Kasumi-1 (cell line): Measurements from ENCODE around the gene SEC23IP.
"Not testable (repeated sequence)": the region's sequence is repeated elsewhere in the genome, so short reads cannot be mapped to it uniquely, and the experiment has no call there.

Experiments
- DNase-seq, 2 experiments: peaks; one replicate each; lab custom pipeline; 2025; lab: John Stamatoyannopoulos, UW

SEC23IP gene

DNA sequence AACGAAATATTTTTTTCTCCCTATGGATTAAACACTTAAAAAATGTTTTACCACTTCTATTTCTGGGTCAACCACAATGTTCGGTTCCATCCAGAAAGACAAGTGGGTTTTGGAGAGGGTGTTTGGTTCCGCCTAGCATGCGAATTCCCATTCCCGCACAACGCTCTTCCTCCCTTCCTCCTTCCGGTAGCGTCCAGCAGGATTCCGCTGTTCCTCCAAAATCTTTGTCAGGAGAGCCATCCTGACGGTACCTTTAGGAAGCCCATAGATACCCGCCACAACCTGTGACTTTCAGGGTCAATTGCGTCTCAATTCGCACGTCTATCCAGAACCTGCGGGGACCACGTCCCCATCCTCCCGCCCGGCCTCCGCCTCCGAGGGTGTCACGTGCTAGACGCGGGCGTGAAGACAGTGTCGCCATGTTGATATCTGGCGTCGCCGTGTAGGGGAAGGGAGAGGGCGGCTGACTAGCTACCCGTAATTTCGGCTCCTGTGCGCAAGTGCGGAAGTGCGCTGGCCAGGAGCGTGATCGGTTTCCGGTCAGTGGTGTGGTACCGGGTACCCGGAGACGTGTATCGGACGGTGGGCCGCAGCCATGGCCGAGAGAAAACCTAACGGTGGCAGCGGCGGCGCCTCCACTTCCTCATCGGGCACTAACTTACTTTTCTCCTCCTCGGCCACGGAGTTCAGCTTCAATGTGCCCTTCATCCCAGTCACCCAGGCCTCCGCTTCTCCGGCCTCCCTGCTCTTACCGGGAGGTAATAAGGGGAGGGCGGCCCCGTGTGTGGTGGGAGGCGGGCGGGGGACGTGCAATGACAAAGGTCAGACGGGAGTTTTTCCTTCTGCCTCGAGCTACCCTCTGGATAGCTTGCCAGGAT lies at the start of gene SEC23IP:
SEC23IP (plus strand) TSS at position 543 of the 878 bp plus-strand sequence; CDS start at position 596, 53 bp downstream.
- DNase-seq = peak; percentile 97 to 98

DNA sequence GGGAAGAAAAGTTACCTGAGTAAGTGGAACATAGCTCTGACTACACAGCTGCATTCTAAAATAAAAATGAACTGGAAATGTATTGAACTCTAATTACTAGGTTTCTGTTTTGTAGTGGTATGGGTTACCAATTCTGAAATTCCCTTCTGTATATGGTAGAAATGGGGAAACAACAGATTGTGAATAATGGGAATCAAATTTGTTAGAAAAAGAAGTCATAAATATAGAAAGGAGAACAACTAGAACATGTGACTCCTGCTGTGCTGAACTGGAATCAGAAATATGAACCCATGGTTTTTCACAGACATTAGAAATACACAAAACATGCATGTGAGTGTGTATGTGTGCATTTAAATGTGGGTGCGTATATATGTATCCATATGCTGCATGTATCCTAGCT lies 46.9 kb upstream of the SEC23IP start:
- peak; percentile 50 to 76 for DNase-seq

DNA sequence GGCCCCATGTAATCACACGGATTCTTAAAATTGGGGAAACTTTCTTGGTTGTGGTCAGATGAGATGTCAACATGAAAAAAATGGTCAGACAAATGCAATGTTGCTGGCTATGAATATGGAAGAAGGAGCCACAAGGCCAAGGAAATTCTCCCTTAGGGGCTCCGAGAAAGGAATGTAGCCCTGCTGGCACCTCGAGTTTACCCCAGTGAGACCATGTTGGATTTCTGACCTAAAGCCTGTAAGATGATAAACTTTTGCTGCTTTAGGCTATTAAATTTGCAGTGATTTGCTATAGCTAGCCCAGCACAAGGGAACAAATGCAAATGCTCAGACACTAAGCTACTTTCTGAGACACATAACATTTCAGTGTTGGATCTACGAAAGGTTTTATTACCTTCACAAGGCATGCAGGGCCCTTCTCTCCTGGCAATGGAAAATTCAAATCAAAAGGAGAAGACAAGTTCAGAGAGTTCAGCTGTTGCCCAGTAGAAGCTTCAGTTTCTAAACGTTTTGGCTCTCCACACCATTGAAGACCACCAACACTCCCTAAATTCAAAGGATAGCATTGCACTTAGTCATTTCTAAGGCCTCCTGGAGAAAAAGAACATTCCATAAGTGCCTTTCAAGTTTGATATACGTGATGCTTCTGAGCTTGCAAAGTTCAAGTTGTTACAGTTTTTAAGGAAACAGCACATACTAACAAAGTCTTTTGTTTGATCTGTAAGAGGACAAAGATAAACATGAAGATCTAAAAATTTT lies 43.3 kb upstream of the SEC23IP start:
- no peak for DNase-seq

DNA sequence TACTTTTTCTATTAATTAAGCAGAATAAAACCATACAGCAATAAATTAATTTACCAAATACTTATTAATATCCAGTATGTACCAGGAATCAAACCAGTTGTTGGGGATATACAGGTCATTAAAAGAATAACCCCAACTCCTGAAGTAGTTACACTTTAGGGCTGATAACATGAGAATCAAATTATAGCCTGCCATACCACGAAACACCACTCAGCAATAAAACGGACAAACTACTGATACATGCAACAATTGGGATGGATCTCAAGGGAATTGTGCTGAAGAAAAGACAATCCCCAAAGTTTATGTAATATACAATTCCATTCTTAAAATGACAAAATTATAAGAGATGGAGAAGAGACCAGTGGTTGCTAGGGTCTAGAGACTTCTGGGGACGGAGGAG lies 42.6 kb upstream of the SEC23IP start:
- DNase-seq = no peak

DNA sequence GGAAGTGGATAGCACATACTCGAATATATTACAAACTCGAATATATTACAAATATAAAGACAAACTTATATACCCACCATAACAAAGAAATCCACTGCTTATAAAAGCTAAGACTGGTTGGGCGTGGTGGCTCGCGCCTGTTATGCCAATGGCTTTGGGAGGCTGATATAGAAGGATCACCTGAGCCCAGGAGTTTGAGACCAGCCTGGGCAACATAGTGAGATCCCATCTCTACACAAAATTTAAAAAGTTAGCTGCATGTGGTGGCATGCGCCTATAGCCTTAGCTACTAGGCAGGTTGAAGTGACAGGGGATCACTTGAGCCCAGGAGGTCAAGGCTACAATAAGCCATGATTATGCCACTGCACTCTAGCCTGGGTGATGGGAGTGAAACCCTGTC lies 40.3 kb upstream of the SEC23IP start:
- no peak for DNase-seq

DNA sequence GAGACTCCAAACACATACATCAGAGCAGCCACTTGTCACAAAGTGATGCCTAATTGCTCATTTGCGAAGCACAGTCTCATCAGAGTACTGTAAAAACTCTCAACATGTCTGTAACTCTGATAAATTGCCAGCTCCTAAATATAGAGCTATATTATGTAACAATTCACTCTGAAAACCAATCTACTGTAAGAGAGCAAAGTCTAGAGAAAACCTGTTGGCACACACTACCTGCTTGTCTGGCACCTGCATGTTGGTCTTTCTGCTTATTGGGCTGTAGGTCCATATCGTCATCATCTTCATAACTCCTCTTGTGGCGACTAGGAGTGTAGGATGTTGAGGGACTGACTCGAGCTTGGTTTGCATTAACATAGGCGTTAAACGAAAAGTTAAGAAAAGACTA lies 39.7 kb upstream of the SEC23IP start:
- DNase-seq = no peak

DNA sequence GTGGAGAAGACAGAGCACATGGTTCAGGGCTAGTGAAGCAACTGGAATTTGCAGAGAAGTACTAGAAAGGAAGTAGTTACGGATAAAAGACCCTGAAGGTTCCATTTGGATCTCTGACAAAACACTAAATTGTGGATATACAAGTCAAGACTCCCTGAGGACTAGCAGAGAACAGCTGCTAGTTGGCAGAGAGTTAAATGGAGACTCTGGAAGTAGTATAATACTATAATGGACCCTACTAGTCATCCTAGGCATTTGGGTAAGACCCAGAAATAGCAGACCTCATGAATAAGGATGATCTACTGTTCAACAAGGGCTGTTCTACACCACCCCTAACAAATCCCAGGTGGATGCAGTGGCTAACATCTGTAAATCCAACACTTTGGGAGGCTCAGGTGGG lies 39.0 kb upstream of the SEC23IP start:
- DNase-seq = no peak

DNA sequence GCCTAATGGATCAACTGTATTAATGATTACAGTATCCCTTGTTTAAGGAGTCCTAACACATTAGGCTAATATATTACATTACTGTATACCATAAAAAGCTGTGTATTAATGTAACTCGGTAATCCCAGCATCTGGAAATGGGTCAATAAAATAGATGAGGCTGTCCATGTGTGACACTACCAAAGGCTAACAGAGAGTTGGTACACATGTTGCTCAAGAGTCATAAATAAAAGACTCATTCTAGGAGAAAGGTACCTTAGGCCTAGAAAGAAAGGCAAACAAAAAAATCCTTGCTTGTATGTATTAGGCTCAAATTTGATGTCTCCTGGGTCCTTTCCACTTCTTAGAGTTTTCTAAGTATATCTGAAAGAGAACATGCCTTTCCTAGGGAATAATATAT lies 34.5 kb upstream of the SEC23IP start:
- no peak for DNase-seq

DNA sequence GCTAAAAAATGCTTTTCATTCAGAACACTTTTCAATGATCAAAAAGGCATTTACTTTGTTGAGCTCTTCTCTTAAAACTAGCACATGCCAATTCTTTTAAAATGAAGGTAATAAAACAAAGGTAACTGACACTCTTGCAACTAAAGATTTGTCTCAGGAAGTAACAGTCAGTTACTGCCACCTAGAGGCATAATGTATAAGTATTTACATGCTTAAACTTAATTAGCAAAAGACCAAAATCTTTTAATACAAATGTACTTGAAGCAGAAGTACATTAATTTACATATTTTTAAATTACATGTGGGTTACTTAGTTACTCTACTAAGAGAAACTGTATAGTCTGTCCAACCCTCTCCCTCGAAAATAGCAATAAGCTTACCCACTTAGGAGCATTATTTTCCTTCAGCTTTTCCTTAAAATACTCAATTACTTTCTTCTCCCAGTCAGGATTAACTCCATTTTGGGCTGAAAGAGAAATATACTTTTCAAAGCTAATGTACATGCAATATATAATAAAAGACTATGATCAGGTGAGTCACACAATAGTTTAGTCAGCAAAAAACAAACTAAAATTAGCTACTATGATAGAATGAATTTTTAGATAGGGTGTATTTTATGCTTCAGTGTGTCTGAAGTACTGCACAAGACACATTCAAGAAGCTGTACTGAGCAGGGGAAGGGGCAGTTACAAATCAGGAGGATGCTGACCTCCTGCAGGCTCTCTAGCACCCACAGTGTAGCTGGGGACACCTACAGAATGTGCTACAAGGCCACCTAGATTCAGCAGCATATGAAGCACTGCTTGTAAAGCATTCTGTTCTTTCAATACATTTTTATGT lies 32.9 kb upstream of the SEC23IP start:
- DNase-seq = peak; percentile 75 to 87

DNA sequence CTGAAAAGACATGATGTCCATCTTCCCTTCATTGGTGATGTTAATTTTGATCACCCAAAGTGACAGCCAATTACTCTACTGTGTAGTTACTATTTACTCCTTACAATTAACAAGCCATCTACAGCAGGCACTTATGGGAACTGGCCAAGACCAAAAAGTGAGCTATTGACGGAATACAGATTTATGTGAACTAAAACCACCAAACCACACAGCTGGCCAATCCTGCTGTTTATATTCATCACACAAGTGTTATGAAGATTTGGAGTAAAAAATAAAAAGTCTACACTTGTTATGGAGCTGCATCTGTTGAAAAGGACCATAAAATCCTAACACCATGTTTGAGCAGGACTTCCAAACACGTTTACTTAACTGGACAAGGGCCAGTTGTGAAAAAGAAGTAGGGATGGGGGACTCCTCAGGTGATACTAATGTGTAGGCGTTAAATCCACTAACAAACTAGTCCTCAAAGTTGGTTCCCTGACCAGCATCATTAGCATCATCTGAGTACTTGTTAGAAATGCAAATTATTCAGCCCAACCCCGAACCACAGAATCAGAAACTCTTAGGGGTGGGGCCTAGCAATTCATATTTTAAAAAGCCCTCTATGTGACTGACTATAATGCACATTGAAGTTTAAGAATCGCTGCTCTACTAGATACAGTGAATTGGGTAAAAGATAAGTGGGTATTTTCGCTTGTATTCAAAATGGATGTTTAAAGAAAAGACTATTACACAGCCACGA lies 31.5 kb upstream of the SEC23IP start:
- DNase-seq = no peak

DNA sequence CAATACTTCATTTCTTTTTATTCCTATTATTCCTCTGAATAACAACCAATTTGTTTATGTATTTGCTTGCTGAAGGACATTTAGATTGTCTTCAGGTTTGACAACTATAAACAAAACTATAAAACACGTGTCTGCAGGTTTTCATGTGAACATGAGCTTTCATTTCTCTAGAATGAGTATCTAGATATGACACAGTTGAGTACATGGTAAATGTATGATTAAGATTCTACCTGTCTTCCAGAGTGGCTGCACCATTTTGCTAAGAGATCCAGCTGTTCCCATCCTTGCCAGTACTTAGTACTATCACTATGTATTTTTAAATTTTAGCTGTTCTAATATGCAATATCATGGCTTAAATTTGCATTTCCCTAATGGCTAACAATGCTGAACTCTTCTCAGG lies 30.0 kb upstream of the SEC23IP start:
- DNase-seq = no peak

DNA sequence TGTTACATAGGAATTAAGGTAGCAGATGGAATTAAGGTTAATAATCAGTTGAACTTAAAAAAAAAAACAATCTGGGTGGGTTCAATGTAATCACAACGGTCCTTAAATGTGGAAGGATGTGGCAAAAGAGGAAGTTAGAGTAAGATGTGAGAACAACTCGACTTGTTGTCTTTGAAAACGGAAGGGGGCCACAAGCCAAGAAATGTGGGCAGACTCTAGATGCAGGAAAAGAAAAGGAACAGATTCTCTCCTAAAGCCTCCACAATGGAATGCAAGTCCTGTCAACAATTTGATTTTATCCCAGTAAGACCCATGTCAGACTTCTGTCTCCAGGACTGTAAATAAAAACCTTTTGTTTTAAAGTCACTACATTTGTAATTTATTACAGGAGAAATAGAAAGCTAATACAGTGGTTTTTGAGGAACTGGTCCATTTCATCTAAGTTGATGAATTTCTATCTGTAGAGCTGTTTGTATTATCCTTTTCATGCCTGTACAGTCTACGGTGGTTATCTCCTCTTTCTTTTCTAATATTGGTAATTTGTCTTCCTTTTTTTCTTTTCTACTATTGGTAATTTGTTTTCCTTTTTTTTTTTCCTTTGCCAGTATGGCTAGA lies 28.5 kb upstream of the SEC23IP start:
- peak; percentile 61 to 68 for DNase-seq

DNA sequence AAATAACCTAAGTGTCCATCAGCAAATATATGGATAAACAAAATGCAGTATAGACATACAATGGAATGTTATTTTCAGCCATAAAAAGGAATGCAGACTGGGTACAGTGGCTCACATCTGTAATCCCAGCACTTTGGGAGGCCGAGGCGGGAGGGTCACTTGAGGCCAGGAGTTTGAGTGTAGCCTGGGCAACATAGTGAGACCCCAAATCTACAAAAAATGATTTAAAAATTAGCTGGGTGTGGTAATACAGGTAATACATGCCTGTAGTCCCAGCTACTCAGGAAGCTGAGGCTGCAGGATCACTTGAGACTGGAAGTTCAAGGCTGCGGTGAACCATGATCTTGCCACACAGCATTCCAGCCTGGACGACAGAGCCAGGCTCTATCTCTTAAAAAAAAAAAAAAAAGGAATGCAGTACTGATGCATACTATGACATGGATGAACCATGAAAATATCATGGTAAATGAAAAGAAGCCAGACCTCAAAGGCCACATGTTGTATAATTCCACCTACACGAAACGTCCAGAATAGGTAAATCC lies 26.8 kb upstream of the SEC23IP start:
- no peak for DNase-seq

DNA sequence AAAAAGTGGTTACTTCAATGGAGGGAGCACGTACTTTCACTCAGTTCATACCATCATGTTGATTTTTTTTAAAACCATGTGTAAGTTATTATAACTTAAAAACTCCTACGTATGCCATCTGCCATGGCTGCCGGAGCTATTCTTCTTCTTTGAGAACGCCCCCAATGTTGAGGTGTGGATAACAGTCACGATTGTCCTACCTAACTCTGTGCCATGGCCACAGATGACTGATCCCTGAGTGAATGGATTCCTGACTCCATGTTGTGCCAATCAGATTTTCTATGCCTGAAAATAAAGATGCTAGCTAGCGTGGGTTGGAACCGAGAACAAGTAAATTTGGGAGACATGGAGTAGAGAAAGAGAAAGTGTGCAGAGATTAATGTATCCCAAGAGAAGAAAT lies 25.2 kb upstream of the SEC23IP start:
- DNase-seq = no peak

DNA sequence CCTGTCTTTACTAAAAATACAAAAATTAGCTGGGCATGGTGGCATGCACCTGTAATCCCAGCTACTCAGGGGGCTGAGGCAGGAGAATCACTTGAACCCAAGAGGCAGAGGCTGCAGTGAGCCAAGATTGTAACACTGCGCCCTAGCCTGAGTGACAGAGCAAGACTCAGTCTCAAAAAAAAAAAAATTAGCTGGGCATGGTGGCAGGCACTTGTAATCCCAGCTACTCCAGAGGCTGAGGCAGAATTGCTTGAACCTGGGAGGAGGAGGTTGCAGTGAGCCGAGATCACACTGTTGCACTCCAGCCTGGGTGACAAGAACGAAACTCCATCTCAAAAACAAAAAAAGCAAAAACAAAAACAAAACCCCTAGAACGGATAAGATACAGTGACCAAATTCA lies 23.1 kb upstream of the SEC23IP start:
- DNase-seq = not testable (repeated sequence)

DNA sequence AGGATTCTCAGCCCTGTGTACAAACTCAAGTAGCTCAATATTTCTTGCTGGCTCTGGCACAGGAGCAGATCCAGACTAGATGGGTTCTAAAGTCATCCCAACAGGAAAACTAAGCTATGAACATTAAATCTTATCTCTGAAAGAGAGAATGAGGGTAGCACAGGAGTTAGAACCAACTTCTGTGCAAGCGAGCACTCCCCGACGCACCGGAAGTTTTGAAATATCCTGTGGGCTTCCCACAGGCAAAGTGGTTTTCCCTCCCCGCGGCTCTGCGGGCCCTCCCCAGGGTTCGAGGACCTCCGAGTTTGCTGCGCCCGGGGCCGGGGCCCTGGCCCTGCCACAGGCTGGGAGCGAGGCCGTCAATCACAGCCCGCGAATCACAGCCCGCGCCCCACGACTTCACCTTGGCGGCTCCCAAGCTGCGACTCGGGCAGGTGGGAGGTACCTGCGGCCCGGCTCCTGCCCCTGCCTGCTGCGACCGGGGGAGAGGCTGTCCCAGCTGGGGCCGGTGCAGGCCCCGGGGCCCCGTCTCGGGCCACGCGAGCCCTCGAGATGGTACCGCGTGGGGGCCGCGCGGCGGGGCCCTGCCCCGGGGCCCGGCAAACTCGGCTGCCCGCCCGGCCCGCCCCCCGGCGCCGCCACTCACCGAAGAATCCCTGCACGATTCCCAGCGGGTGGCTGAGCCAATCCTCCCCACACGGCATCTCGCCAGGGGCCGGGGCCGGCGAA lies 20.5 kb upstream of the SEC23IP start:
- peak; percentile 88 to 90 for DNase-seq

DNA sequence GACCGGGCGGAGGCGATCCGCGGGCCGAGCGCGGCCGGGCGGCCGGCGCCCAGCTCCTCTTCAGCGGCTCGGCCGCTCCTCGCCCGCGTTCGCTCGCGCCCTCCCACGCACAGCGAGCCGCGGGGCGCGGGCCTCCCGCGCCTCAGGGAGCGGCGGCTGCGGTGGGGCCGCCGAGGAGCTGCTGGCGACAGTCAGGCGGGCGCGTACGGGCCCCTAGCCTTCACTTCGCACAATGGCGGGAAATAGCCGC lies 20.0 kb upstream of the SEC23IP start, which contains the start of gene MCMBP:
MCMBP (minus strand) TSS at position 234 of the 250 bp plus-strand sequence. CDS start 259 bp downstream, outside the sequence.
- DNase-seq = no peak

DNA sequence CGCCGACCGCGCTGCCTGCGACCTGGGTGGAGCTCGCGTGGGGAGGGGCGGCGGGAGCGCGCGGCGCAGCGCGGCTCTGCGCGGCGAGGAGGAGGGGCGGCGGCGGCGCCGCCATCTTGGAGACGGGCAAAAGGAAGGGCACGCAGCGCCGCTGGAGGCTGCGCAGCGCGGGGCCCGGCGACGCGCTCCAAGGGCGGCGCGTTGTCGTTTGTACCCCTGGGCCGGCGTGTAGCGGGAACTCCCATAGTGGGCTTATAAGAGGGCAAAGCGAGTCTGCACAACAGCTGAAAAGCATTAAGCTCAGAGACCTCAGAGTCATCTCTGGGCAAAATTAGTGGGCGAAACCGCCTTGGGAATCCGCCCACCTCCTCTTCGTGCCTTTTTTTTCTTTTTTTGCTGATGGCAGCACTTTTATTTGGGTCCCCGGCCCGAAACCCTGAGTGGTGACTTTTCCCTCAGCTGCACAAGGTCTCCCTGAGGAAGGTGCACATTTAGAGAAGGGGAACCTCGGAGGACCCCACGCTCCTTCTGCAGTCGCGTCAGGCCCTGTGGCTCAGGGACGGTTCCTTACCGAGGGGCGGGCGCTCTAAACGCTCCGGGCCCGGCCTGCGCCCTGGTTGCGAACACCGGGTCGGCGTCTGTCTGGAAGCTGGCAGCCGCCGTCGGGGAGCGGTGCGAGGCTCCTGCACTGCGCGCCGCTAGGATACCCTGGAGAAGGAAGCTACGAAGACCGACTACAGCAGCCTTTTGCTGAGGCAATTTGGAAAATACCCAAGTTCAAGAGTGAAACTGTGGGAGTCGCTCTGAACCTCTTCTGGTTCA lies 19.5 kb upstream of the SEC23IP start:
- DNase-seq = peak; percentile 94 to 95

DNA sequence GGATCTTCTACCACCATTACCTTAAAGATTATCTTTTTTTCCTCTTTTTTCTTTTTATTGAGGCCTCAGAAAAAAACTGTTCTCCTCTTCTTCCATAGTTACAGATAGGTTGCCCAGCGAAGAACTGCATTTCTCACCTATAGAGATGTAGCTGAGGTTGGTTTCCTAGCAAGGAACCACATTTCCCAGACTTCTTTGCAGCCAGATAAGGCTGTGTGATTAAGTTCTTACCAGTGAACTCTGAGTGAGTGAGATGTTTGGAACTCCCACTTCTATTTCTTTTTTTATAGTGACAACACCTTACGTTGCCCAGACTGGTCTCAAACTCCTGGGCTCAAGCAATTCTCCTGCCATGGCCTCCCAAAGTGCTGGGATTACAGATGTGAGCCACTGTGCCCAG lies 14.0 kb upstream of the SEC23IP start:
- DNase-seq = no peak
